ENCODE measurements around the gene HOXB5. TPM values are rescaled to one million over a fixed set of nuclear protein-coding genes. Genes with fewer than 3 reads are reported as not detected.

The HOXB5 gene
- total RNA-seq, 1 donor from 2014 or later: 0.59 TPM

DNA sequence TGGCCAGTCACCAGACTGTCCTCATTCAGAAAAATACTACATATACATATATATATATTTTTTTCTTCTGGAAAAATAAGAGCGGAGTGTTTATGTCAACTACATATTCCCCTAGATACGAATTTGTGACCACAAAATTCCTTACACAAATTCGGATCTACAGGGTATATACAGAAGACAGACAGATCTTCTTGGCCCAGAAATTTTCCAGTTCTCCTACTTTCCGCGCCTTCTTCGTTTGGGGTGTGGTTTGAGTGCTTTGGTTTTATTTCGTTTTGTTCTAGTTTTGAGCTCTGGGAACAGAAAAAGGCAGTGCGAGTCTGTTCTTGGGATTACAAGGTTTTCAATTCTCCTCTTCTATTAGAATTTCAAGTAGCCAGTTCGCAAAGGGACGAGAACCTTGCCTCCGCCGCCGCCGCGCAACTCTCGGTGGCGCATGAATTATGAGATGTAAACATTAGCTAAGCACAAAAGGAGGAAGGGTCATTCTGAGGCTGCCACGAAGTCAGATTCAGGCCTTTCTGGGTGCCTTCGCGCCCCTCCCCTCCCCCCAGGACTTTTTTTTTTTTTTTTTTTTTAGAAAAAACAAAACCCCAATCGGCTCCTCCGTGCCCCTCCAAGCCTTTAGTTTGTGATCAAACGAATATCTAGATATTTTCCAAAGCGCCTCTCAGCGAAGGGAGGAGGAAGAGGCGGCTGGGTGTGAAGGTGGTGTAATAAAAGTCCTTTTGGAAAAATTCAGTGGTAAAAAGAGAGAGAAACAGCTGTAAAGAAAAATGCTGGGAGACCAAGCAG is 13.6 kb downstream of the HOXB5 start:
- Mint-ChIP-seq H3K27ac (ENCODE audit: unreplicated experiment) (no peak overlapping the region), H3K9me3 (ENCODE audit: unreplicated experiment) (no peaks in the 10 kb centered on the region), H3K4me1 (ENCODE audit: unreplicated experiment) (peaks cover 52% of the 10 kb centered on the region), H3K27me3 (ENCODE audit: unreplicated experiment) (peaks cover 47% of the 10 kb centered on the region), H3K4me3 (ENCODE audit: unreplicated experiment) (peak overlapping the region; percentile 23), H3K36me3 (ENCODE audit: low read depth, unreplicated experiment) (no peaks in the 10 kb centered on the region)
- TF ChIP-seq, protein P1, sequence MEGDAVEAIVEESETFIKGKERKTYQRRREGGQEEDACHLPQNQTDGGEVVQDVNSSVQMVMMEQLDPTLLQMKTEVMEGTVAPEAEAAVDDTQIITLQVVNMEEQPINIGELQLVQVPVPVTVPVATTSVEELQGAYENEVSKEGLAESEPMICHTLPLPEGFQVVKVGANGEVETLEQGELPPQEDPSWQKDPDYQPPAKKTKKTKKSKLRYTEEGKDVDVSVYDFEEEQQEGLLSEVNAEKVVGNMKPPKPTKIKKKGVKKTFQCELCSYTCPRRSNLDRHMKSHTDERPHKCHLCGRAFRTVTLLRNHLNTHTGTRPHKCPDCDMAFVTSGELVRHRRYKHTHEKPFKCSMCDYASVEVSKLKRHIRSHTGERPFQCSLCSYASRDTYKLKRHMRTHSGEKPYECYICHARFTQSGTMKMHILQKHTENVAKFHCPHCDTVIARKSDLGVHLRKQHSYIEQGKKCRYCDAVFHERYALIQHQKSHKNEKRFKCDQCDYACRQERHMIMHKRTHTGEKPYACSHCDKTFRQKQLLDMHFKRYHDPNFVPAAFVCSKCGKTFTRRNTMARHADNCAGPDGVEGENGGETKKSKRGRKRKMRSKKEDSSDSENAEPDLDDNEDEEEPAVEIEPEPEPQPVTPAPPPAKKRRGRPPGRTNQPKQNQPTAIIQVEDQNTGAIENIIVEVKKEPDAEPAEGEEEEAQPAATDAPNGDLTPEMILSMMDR (IDR thresholded peaks at IDR 0.05; ENCODE audit: unreplicated experiment): no peak
- DNase-seq (ENCODE audit: low spot score): no peak

GRCh38 chr17:48579471-48579759 is 14.2 kb downstream of the HOXB5 start:
- peak overlapping the region; percentile 90 for H3K4me3 Mint-ChIP-seq (ENCODE audit: unreplicated experiment)
- DNase-seq (ENCODE audit: low spot score): no peak
- H3K27ac Mint-ChIP-seq (ENCODE audit: unreplicated experiment): peak overlapping the region; percentile 34
- H3K36me3 Mint-ChIP-seq (ENCODE audit: low read depth, unreplicated experiment): no peaks in the 10 kb centered on the region
- TF ChIP-seq, protein P1 (IDR thresholded peaks at IDR 0.05; ENCODE audit: unreplicated experiment): no peak
- peaks cover 46% of the 10 kb centered on the region for H3K27me3 Mint-ChIP-seq (ENCODE audit: unreplicated experiment)
- peaks cover 50% of the 10 kb centered on the region for H3K4me1 Mint-ChIP-seq (ENCODE audit: unreplicated experiment)
- no peaks in the 10 kb centered on the region for H3K9me3 Mint-ChIP-seq (ENCODE audit: unreplicated experiment)

DNA sequence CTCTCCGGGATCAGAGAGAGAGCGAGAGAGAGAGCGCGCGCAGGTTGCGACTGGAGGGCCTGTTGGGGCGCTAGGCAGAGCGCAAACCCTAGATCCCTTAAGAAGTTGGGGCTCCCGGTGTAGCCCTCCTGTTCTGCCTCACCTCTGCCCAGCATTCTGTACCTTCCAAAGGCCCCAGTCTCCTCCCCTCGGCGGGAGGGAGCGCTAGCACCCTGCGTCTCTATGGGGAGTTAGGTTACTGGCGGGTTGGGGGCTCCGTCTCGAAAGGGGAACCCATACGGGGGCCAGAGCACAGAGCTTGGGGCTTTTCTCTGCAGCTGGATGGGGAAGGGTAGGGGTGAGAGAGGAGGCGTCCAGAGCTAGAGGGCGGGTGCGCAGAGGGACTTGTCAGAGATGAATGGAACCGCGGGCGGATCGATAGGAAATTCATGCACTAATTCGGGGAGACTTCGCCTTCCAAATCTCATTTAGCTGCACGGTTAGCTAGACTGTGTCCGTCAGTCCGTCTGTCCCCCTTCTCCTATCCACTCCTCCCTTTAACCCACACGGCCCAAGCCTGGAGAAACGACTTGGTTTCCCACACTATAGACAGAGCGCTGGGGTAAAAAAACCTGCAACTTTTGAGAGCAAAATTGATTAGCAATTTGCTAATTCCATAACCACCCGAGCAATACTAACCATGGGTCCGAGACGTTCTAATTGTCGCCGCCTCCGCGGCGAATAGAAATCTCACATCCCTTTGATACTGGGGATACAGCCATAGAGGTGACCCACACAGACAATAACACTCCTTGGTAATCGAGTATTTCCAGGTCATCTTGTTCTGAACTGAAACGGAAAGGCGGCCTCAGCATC is 14.7 kb downstream of the HOXB5 start:
- DNase-seq (ENCODE audit: low spot score): no peak
- H3K4me1 Mint-ChIP-seq (ENCODE audit: unreplicated experiment): peaks cover 53% of the 10 kb centered on the region
- no peaks in the 10 kb centered on the region for H3K9me3 Mint-ChIP-seq (ENCODE audit: unreplicated experiment)
- peak overlapping the region; percentile 34 for H3K27ac Mint-ChIP-seq (ENCODE audit: unreplicated experiment)
- TF ChIP-seq, protein P1 (IDR thresholded peaks at IDR 0.05; ENCODE audit: unreplicated experiment): no peak
- H3K36me3 Mint-ChIP-seq (ENCODE audit: low read depth, unreplicated experiment): no peaks in the 10 kb centered on the region
- peaks cover 46% of the 10 kb centered on the region for H3K27me3 Mint-ChIP-seq (ENCODE audit: unreplicated experiment)
- H3K4me3 Mint-ChIP-seq (ENCODE audit: unreplicated experiment): peak overlapping the region; percentile 90

DNA sequence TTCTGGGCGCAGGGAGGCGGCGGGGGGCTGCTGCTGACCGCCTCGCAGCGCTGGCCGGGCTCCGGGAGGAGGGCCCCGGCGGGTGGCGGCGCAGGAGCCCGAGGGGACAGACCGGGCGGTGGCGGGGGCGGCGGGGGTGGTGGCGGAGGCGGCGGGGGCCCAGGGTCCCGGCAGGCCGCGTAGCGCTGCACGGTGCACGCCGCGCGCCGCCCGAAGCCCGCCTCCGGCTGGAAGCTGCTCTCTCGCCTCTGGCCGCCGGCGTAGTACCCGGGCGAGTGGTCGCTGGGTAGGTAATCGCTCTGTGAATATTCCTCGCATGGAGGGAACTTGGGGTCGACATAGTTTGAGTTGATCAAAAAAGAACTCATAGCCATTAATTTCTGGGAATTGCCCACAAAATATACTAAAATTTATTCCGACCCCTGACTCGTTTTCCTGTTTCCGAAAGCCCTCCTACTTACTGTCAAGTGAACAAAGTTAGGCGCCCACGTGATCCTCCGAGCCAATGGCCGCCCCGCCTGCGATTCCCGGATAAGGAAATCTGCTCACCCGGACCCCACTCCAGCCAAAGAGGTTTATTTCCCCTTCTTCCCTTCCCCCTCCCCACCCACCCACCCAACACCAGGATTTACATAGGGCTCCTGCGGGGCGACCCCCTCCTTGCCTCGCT is 15.5 kb downstream of the HOXB5 start, which contains the start of gene HOXB4:
Gene HOXB4 (minus strand): TSS at position 405 of the 670 bp plus-strand sequence. CDS start 31 bp downstream, at position 374.
- DNase-seq (ENCODE audit: low spot score): peak; percentile 69
- TF ChIP-seq, protein P1 (IDR thresholded peaks at IDR 0.05; ENCODE audit: unreplicated experiment): no peak
- Mint-ChIP-seq H3K4me1 (ENCODE audit: unreplicated experiment) (peaks cover 58% of the 10 kb centered on the region), H3K27ac (ENCODE audit: unreplicated experiment) (peak within 1 kb of the TSS; percentile 52), H3K9me3 (ENCODE audit: unreplicated experiment) (no peaks in the 10 kb centered on the region), H3K4me3 (ENCODE audit: unreplicated experiment) (peak within 1 kb of the TSS; percentile 93), H3K36me3 (ENCODE audit: low read depth, unreplicated experiment) (no peaks in the 10 kb centered on the region), H3K27me3 (ENCODE audit: unreplicated experiment) (peaks cover 43% of the 10 kb centered on the region)
